Measurements from ENCODE around the gene NTRK2. TPM values are rescaled to one million over a fixed set of nuclear protein-coding genes. Genes with fewer than 3 reads are reported as not detected.
A peak's percentile ranks its signal among the peaks of the same experiment; 100 is the strongest.

The NTRK2 gene
- total and polyA plus RNA-seq, 12 donors = 0.43 to 5.6 (median 2.1) TPM

DNA sequence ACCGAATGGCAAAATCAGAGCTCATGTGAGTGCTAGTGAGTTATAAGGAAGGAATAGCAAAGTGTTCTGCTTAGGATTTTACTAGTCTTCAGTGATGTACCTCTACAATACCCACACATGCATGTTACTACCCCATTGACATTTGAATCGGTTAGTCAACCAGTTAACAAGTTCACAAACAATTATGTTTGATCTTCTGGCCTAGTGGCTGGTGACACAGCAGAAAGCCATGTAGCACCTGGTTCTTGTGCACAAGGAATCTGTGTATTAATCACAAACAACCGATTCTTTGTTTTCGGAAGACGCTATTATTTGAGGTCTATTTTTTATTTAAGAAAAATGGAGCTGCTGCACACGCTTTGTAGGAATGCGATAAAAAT, 41.9 kb downstream of the NTRK2 start:
- no peak for DNase-seq
- Histone ChIP-seq H3K27me3 (no peaks in the 10 kb centered on the region), H3K4me3 (no peak overlapping the region), H3K4me1 (replicated peaks in 1 of 2) (peaks cover 0 to 6% of the 10 kb centered on the region in 2 donors), H3K9me3 (replicated peaks in 1 of 3) (no peaks in the 10 kb centered on the region), H3K36me3 (replicated peaks in 1 of 2) (no peaks in the 10 kb centered on the region), H3K27ac (no peak overlapping the region)
- WGBS, 4 donors = 66 to 72% (median 70%) methylated on average over 7 of the region's 7 CpGs
- no peak for TF ChIP-seq POLR2A (IDR thresholded peaks at IDR 0.05)
- TF ChIP-seq, protein P1, sequence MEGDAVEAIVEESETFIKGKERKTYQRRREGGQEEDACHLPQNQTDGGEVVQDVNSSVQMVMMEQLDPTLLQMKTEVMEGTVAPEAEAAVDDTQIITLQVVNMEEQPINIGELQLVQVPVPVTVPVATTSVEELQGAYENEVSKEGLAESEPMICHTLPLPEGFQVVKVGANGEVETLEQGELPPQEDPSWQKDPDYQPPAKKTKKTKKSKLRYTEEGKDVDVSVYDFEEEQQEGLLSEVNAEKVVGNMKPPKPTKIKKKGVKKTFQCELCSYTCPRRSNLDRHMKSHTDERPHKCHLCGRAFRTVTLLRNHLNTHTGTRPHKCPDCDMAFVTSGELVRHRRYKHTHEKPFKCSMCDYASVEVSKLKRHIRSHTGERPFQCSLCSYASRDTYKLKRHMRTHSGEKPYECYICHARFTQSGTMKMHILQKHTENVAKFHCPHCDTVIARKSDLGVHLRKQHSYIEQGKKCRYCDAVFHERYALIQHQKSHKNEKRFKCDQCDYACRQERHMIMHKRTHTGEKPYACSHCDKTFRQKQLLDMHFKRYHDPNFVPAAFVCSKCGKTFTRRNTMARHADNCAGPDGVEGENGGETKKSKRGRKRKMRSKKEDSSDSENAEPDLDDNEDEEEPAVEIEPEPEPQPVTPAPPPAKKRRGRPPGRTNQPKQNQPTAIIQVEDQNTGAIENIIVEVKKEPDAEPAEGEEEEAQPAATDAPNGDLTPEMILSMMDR (IDR thresholded peaks at IDR 0.05) = no peak
- intact Hi-C loops (cut with DNase I) = no loop called here

- TF ChIP-seq POLR2A (IDR thresholded peaks at IDR 0.05) = no peak
- TF ChIP-seq, protein P1 (IDR thresholded peaks at IDR 0.05) = no peak
- Histone ChIP-seq H3K36me3 (replicated peaks in 1 of 2) (no peaks in the 10 kb centered on the region), H3K9me3 (replicated peaks in 1 of 3) (no peaks in the 10 kb centered on the region), H3K4me1 (replicated peaks in 1 of 2) (peaks cover 0 to 6% of the 10 kb centered on the region in 2 donors), H3K4me3 (no peak overlapping the region), H3K27ac (peak overlapping the region in 2 of 5 donors; percentile 23 to 43), H3K27me3 (no peaks in the 10 kb centered on the region)
- 46 to 69% (median 58%) methylated on average over 6 of the region's 6 CpGs for WGBS, 4 donors
- intact Hi-C loops (cut with DNase I) = no loop called here
- peak; percentile 54 to 91 (median 71) for DNase-seq
Observed at GRCh38 chr9:84711936-84712335, 42.4 kb downstream of the NTRK2 start.

DNA sequence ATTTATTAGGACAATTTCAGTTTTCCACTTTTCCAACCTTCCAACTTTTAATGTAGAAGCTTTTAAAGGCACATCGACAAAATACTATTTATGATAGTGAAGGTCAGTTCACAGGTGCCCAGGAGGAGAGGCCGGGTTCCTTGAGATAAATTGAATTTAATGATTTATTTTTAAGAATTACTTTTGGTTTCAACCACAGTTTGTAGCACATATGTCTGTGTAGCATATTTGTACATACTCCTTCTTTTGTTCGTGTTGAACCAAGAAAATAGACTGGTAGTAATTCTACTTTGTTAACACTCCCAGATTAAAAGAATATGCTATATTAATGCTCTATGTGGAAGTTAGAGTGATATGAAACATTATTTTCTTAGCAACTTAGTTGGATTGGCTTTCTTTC, 46.7 kb downstream of the NTRK2 start:
- 73 to 78% (median 74%) methylated on average over 3 of the region's 3 CpGs for WGBS, 4 donors
- intact Hi-C loops (cut with DNase I) = no loop called here

DNA sequence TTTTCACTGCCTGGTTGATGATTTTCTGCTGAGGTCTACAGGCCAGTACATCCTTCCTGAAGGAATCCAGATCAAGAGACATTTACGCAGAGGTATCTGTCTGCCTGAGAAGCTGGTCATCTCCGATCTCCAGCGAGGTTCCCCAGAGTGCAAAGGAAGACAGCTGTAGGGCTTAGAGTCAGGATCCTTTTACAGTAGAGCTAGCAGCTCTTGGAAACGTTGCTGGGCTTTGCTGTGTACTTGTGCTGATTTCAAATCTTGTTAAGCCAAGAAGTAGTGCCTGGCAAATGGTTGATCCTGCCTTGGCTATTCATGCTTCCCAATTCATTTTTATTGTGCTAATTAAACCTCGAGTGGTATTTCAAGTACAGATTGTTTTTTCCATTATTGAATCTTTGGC, 48.9 kb downstream of the NTRK2 start:
- H3K27ac ChIP-seq = no peak overlapping the region
- DNase-seq = no peak
- intact Hi-C loops (cut with DNase I) = no loop called here
- no peaks in the 10 kb centered on the region for H3K9me3 ChIP-seq (replicated peaks in 1 of 3)
- WGBS, 4 donors = 64 to 70% (median 67%) methylated on average over 5 of the region's 5 CpGs
- TF ChIP-seq POLR2A (IDR thresholded peaks at IDR 0.05) = no peak
- TF ChIP-seq, protein P1 (IDR thresholded peaks at IDR 0.05) = no peak
- H3K27me3 ChIP-seq = no peaks in the 10 kb centered on the region
- H3K36me3 ChIP-seq (replicated peaks in 1 of 2) = no peaks in the 10 kb centered on the region
- no peaks in the 10 kb centered on the region for H3K4me1 ChIP-seq (replicated peaks in 1 of 2)
- H3K4me3 ChIP-seq = no peak overlapping the region

More for the DNA sequence above, 46.7 kb downstream of the NTRK2 start:
- Histone ChIP-seq H3K27ac (no peak overlapping the region), H3K27me3 (no peaks in the 10 kb centered on the region), H3K4me1 (replicated peaks in 1 of 2) (peaks cover 0 to 2% of the 10 kb centered on the region in 2 donors), H3K4me3 (no peak overlapping the region), H3K9me3 (replicated peaks in 1 of 3) (no peaks in the 10 kb centered on the region), H3K36me3 (replicated peaks in 1 of 2) (no peaks in the 10 kb centered on the region)
- DNase-seq = no peak
- TF ChIP-seq POLR2A (IDR thresholded peaks at IDR 0.05) = no peak
- TF ChIP-seq, protein P1 (IDR thresholded peaks at IDR 0.05) = no peak
